ENCODE measurements around the gene LRRC2.

LRRC2 gene

DNA sequence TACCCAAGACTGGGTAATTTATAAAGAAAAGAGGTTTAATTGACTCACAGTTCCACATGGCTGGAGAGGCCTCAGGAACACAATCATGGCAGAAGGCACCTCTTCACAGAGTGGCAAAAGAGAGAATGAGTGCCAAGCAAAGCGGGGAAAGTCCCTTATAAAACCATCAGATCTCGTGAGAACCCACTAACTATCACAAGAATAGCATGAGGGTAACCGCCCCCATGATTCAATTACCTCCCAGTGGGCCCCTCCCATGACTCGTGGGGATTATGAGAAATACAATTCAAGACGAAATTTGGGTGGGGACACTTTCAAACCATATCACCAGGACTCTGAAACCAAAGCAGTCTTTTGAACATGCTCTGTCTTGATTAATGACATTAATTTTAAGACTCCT lies 61.3 kb downstream of the LRRC2 start:
- H3K9me3 ChIP-seq = no peaks in the 10 kb centered on the region
- H3K36me3 ChIP-seq = no peaks in the 10 kb centered on the region
- no peak for DNase-seq
- H3K4me3 ChIP-seq = no peak overlapping the region
- no peaks in the 10 kb centered on the region for H3K4me1 ChIP-seq
- no peak overlapping the region for H3K27ac ChIP-seq
- H3K27me3 ChIP-seq = peaks cover 0 to 11% of the 10 kb centered on the region in 2 donors
- intact Hi-C loops (cut with DNase I; ENCODE audit: low total_unique reads) = no loop called here
- TF ChIP-seq, protein P1, sequence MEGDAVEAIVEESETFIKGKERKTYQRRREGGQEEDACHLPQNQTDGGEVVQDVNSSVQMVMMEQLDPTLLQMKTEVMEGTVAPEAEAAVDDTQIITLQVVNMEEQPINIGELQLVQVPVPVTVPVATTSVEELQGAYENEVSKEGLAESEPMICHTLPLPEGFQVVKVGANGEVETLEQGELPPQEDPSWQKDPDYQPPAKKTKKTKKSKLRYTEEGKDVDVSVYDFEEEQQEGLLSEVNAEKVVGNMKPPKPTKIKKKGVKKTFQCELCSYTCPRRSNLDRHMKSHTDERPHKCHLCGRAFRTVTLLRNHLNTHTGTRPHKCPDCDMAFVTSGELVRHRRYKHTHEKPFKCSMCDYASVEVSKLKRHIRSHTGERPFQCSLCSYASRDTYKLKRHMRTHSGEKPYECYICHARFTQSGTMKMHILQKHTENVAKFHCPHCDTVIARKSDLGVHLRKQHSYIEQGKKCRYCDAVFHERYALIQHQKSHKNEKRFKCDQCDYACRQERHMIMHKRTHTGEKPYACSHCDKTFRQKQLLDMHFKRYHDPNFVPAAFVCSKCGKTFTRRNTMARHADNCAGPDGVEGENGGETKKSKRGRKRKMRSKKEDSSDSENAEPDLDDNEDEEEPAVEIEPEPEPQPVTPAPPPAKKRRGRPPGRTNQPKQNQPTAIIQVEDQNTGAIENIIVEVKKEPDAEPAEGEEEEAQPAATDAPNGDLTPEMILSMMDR (IDR thresholded peaks at IDR 0.05) = no peak

DNA sequence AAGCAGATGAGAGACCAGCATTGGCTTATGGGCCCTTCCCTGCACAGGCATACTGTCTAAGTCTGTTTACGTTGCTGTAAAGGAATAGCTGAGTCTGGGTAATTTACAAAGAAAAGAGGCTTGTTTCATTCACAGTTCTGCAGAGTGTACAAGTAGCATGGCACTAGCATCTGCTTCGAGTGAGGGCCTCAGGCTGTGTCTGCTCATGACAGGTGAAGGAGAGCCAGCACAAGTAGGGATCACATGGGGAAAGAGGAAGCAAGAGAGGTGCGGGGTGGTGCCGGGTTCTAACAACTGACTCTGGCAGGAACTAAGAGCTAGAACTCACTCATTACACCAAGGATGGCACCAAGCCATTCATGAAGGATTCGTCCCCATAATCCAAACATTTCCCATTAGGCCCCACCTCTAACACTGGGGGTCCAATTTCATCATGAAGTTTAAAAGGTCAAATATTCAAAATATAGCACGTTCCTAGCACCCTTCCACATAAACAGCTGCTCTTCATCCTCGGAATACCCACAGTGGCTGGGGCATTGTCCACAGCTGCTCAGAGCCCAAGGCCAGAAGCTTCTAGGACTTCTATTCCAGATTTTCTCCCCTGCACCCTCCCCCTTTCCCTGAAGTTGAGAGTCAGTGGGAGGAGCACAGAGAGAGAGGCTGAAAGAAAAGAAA lies 62.8 kb downstream of the LRRC2 start:
- peaks cover 0 to 11% of the 10 kb centered on the region in 2 donors for H3K27me3 ChIP-seq
- TF ChIP-seq, protein P1 (IDR thresholded peaks at IDR 0.05) = no peak
- H3K27ac ChIP-seq = no peak overlapping the region
- no peaks in the 10 kb centered on the region for H3K4me1 ChIP-seq
- no peaks in the 10 kb centered on the region for H3K36me3 ChIP-seq
- H3K9me3 ChIP-seq = no peaks in the 10 kb centered on the region
- no peak overlapping the region for H3K4me3 ChIP-seq
- DNase-seq = no peak
- intact Hi-C loops (cut with DNase I; ENCODE audit: low total_unique reads) = no loop called here

DNA sequence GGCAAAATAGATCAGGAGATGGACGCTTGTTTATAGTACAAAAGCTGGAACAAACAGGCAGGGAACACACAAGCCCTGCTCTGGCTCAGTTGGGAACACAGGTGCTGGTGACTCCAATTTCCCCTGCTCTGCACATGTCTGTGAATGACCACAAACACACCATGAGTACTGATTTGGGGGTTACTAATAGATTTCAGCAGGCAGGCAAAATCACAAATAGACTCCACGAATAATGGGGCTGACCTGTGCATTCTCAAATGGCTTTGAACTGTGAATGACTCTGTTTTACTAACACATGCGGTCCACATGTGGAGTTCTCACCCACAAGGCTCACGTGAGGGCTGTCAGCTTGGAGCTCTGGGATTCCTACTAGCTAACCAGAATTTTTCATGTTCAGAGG lies 64.4 kb downstream of the LRRC2 start:
- H3K9me3 ChIP-seq = no peaks in the 10 kb centered on the region
- no peaks in the 10 kb centered on the region for H3K36me3 ChIP-seq
- H3K27me3 ChIP-seq = peaks cover 0 to 10% of the 10 kb centered on the region in 2 donors
- DNase-seq = no peak
- intact Hi-C loops (cut with DNase I; ENCODE audit: low total_unique reads) = no loop called here
- TF ChIP-seq, protein P1 (IDR thresholded peaks at IDR 0.05) = no peak
- H3K4me1 ChIP-seq = no peaks in the 10 kb centered on the region
- H3K27ac ChIP-seq = no peak overlapping the region
- H3K4me3 ChIP-seq = no peak overlapping the region

DNA sequence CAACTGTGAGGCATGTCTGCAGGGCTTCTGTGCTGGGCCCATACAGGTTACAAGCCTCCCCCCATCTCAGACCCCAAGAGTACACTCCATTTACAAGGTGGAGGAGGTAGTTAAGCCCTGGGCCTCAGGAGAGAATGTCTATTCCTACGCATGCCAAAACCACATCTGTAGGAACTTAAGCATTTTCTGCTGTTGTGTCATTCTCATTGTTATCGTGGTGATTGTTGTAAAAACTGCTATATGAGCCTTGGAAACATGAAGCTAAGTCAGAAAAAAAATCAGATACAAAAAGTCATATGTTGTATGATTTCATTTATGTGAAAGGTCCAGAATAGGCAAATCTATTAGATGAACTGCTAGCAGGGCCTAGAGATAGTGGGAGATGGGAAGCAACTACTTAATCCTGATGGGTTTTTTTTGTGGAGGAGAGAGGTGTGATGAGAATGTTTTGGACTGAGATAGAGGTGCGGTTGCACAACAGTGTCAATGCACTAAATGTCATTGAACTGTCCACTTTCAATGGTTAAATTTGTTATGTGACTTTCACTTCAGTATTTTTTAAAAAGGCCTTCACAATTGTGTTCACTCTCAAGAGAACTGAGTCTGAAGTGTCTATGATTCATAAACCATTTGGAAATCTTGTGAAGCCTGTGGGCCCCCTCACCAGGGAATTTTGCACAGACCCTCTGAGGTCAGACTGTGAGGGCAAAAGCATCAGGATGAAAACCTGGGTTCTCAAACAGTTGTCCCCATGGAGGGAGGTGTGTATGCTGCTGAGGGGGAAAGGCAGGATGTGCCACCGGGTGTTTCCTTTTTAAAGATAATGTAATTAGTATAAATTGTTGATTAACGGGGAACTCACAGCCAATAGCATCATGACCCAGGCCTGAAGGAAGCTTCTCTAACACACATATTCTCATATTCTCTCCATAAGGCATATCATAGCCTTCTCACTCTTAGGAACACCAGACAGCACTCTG lies 65.2 kb downstream of the LRRC2 start:
- intact Hi-C loops (cut with DNase I; ENCODE audit: low total_unique reads) = no loop called here
- no peak overlapping the region for H3K27ac ChIP-seq
- H3K9me3 ChIP-seq = no peaks in the 10 kb centered on the region
- H3K27me3 ChIP-seq = peaks cover 0 to 6% of the 10 kb centered on the region in 2 donors
- DNase-seq = no peak
- no peaks in the 10 kb centered on the region for H3K4me1 ChIP-seq
- TF ChIP-seq, protein P1 (IDR thresholded peaks at IDR 0.05) = no peak
- no peaks in the 10 kb centered on the region for H3K36me3 ChIP-seq
- no peak overlapping the region for H3K4me3 ChIP-seq

DNA sequence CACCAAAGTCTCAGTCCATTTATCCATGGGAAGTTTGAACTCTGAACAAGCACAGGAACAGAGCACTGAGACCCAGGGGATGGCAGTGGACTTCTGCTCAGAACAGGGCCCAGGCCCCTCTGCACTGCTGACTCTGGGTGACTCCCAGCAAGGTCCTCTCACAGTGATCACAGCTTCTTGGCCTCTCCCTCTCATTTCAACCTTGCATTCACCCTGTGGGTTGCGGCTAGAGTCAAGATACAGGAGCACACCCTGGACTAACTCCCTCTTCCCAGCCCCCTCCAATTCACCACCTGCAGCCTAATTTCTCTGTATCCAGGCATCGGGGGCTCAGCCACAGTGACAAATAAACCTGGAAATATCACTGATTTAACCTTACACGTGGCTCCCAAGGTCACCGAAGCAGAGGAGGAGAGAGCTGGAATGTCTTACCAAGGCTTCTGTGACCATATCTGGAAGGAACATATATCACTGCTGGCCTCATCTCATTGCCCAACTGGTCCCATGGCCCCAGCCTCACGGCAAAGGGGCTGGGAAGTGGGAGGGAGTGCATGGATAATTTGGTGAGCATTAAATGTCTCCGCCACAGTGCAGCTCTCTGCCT lies 67.1 kb downstream of the LRRC2 start:
- TF ChIP-seq, protein P1 (IDR thresholded peaks at IDR 0.05) = no peak
- Histone ChIP-seq H3K4me1 (no peaks in the 10 kb centered on the region), H3K27me3 (peaks cover 0 to 3% of the 10 kb centered on the region in 2 donors), H3K4me3 (no peak overlapping the region), H3K27ac (no peak overlapping the region), H3K36me3 (no peaks in the 10 kb centered on the region), H3K9me3 (no peaks in the 10 kb centered on the region)
- DNase-seq = no peak
- intact Hi-C loops (cut with DNase I; ENCODE audit: low total_unique reads) = no loop called here

Data from tibial artery (tissue), 4 donors.